GM19238 (cell line): ENCODE data around the gene DGKA.
A peak's percentile ranks its signal among the peaks of the same experiment; 100 is the strongest.
"Not testable (repeated sequence)": the region's sequence is repeated elsewhere in the genome, so short reads cannot be mapped to it uniquely, and the experiment has no call there.

Source experiments
- DNase-seq: peaks from one replicate; pipeline ENCODE4 v3.0.0; 2011; ENCODE audit warnings: low spot score; ENCODE audit not compliant: insufficient read length

The DGKA gene

GRCh38 chr12:55966408-55967281 is 35.7 kb downstream of the DGKA start, which contains the start of gene CDK2:
Gene CDK2, plus strand, starts transcription at chr12:55966830. Its CDS starts 179 bp downstream, at chr12:55967009.
- DNase-seq: peak; percentile 89

DNA sequence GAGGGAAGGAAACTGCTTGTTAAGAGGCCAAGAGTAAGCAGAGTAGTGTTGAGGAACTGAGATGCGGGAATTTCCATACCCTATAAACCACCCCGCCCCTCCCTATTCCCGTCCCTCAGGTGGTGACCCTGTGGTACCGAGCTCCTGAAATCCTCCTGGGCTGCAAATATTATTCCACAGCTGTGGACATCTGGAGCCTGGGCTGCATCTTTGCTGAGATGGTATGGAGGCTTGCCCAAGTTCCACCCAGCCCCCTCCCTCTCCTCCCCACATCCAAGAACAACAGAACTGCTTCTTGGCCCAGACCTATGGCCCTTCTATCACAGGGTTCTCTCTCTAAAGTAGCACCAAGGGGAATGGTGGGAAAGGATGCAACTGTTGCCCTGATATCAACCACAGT is 38.4 kb downstream of the DGKA start:
- no peak for DNase-seq

DNA sequence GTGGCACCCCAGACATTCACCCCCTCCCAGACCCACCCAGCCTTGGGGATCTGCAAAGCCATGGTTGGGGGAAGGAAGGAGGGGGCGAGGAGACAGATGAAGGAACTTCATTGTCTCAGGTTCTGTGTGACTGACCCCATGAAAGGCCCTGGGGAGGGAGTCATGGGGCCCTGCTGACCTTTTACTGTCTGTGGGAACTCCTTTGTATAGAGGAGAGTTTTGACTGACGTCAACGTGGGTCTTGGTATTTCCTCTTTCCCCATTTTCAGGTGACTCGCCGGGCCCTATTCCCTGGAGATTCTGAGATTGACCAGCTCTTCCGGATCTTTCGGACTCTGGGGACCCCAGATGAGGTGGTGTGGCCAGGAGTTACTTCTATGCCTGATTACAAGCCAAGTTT is 39.8 kb downstream of the DGKA start:
- DNase-seq: no peak

DNA sequence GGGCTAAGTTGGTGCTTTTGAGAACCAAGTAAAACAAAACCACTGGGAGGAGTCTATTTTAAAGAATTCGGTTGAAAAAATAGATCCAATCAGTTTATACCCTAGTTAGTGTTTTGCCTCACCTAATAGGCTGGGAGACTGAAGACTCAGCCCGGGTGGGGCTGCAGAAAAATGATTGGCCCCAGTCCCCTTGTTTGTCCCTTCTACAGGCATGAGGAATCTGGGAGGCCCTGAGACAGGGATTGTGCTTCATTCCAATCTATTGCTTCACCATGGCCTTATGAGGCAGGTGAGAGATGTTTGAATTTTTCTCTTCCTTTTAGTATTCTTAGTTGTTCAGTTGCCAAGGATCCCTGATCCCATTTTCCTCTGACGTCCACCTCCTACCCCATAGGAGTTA is 41.1 kb downstream of the DGKA start:
- DNase-seq: no peak

- no peak for DNase-seq
Measured at GRCh38 chr12:55972456-55972855, 41.5 kb downstream of the DGKA start.

- DNase-seq: no peak
Measured at GRCh38 chr12:55972911-55973598, 42.1 kb downstream of the DGKA start.

DNA sequence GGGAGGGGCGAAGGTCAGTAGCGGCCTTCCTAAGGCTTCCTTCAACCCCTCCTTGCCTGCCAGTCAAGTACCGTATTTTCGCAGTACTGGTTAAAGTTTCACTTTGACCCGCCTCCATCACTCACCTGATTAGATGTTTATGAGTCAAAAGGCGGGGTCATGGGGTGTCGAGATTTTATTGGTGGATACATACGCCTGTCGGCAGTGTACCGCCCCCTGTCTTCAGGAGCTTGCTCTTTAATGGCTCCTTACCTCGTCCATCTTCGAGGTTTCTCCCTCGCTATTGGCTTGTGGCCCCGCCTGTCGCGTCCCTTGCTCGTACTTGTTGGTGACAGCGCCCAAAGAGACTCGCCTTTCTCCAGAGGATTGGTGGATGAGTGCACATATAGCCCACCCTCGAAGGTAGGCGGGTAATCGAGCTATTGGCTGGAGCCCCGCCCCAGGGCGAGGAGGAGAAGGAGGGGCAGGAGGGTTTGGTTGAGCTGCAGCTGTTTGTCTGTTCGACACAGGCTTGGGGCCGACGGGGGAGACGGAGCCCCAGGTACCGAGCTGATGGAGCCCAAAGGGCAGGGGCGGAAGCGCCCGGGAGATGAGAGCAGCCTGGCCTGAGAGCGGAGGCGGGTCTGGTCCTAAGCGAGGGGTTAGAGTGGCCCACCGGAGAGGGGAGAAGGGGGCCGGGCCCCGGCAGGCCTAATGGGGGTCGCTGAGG is 42.8 kb downstream of the DGKA start, which contains the start of gene RAB5B:
Gene RAB5B, plus strand, starts transcription at position 480 of the 709 bp plus-strand sequence. CDS start 12,883 bp downstream, outside the sequence.
- peak; percentile 86 for DNase-seq

- peak; percentile 44 for DNase-seq
Measured at GRCh38 chr12:55974308-55974730, 43.4 kb downstream of the DGKA start.

GRCh38 chr12:55978393-55978792 is 47.4 kb downstream of the DGKA start:
- DNase-seq: no peak

DNA sequence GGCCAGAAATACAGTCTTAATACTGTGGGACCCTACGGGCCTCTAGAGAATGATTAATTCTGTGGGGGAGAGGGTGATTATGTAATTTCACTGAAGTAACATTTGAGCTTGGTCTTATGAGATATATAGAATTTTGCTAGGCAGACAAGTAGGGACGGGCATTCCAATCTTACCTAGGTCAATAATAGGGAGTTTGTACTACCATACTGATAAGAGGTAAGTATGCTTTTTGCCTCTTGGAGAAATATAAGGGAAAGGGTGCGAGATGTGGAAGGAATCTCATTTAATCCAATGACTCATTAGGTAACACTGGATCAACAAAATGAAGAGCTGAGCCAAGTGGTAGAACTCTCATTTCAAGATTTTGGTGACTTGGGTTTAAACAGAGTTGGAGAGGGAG is 48.1 kb downstream of the DGKA start:
- no peak for DNase-seq

- DNase-seq: not testable (repeated sequence)
Measured at GRCh38 chr12:55981882-55982281, 50.9 kb downstream of the DGKA start.

- no peak for DNase-seq
Measured at GRCh38 chr12:55982319-55982936, 51.5 kb downstream of the DGKA start.

GRCh38 chr12:55983232-55983842 is 52.4 kb downstream of the DGKA start:
- no peak for DNase-seq

DNA sequence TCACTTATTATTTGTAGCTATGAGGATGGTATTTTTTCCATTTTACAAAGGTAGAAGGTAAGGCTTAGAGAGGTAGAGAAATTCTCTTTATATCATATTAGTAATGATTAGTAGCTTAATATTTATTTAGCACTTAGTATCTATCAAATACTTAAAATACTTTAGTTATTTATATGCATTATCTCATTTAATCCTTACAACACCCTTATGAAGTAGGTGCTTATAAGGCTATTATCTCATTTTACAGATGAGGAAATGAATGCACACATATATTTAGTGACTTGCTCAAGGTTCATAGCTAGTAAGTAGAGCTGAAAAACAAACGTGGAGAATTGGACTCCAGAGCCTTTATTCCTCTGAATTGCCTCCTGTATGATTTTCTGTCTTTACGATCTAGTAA is 53.9 kb downstream of the DGKA start:
- no peak for DNase-seq

- no peak for DNase-seq
Measured at GRCh38 chr12:55985341-55985740, 54.4 kb downstream of the DGKA start.

- not testable (repeated sequence) for DNase-seq
Measured at GRCh38 chr12:55985976-55986375, 55.0 kb downstream of the DGKA start.

DNA sequence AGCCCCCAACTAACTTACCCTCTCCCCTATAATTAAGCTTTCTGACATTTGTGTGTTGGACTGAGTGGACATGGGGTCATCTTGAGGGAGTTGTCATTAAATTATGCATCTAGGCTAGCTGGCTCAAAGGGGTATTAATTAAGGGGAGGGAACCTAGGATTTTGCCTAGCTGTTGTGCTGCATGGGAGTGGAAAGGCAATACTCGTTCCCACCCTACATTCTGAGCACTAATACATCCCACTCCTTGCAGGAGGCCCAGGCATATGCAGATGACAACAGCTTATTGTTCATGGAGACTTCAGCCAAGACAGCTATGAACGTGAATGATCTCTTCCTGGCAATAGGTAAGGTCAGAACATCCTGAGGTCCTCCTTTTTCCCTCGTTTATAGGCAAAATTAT is 60.1 kb downstream of the DGKA start:
- DNase-seq: no peak

DNA sequence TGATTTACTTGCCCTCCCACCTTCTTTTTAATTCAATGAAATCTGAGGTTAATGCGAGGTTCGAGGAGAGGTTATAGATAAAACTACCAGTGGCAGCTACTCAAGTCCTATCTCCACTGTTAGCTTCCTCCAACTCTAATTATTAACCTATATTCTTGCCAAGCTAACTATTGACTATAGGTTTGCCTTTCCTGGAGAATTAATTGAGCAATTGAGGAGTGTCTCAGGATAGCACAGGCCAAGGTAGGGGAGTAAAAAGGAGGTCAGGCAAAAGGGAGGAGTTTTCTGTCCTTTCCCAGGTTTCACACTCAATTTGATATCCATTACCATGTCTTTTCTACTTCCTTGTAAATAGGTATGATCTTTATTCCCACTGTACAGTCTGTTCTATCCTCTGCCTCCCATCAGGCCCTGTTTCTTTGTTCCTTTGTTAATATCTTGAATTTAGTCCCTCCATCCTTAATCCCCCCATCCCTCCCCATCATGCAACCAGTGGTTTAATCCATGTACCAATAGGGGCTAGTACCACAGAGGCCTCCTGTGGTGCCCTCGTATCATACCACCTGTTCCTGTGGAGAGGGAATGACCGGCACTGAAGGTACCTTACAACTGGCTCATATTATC is 62.4 kb downstream of the DGKA start:
- DNase-seq: no peak

GRCh38 chr12:55995366-55995765 is 64.4 kb downstream of the DGKA start:
- no peak for DNase-seq

DNA sequence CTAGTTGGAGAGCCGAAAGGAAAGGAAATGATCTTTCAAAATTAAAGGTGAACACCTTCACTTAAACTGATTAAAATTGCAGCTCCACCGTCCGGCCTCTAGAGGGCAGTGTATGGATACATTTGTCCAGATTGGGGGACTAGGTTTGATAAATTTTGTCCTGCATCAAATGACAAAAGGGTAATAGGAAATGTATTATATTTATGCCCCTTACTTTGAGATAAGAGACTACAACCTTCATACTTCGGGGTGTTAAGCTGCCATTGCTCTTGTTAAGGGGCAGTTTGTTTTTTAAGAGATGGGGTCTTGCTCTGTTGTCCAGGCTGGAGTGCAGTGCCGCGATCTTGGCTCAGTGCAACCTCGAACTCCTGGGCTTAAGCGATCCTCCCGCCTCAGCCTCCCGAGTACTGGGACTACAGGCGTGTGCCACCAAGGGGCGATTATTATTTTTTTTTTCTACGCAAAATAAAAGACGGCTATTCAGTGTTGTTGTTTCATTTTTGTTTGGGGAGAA is 65.3 kb downstream of the DGKA start:
- DNase-seq: peak; percentile 45
